Cardiac ventricle fibroblast (primary cell): ENCODE results near the gene HSFX2. TPM values are rescaled to one million over a fixed set of nuclear protein-coding genes. Genes with fewer than 3 reads are reported as not detected.

Source experiments
- total RNA-seq: library from RNA; depleted of rRNA; stranded (reverse); fragments of >200 nt; gene quantifications from 2 replicates; pipeline ENCODE4 v1.2.3, GENCODE V29; 2015

HSFX2 gene, protein sequence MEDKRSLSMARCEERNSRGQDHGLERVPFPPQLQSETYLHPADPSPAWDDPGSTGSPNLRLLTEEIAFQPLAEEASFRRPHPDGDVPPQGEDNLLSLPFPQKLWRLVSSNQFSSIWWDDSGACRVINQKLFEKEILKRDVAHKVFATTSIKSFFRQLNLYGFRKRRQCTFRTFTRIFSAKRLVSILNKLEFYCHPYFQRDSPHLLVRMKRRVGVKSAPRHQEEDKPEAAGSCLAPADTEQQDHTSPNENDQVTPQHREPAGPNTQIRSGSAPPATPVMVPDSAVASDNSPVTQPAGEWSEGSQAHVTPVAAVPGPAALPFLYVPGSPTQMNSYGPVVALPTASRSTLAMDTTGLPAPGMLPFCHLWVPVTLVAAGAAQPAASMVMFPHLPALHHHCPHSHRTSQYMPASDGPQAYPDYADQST
- 0.10 and 0.37 TPM in 2 replicates for total RNA-seq

DNA sequence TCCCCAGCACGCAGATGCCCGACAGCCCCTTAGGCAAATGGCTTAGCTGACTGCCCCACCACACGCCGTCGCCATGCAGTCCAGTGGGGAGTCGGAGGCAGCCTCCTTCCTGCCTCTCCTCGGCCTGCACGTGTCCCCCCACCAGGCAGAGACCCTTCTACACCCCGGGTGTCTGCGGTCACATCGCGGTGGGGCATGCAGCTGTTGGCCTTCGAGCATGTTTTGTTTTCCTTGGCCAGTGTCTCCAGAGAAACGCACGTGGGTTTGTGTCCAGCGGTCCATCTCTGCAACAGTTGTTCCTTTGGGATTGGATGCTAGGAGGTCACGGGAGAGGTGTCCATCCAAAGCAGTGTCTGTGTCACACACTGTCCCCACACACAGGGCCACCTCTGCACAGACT, at the start of gene HSFX2:
TSS of gene HSFX2 (minus strand) at position 101 of the 400 bp plus-strand sequence. CDS start 614 bp downstream, outside the sequence.

GRCh38 chrX:149631234-149632165, 36.4 kb upstream of the HSFX2 start, which contains the start of gene TMEM185A:
Gene TMEM185A, minus strand, starts transcription at chrX:149631792. Its CDS starts 212 bp downstream, at chrX:149631580.

GRCh38 chrX:149587359-149587758, 7.8 kb downstream of the HSFX2 start, which contains the start of gene MAGEA9B:
Gene MAGEA9B, minus strand, starts transcription at chrX:149587459. Its CDS starts 4,280 bp downstream, at chrX:149583179.

DNA sequence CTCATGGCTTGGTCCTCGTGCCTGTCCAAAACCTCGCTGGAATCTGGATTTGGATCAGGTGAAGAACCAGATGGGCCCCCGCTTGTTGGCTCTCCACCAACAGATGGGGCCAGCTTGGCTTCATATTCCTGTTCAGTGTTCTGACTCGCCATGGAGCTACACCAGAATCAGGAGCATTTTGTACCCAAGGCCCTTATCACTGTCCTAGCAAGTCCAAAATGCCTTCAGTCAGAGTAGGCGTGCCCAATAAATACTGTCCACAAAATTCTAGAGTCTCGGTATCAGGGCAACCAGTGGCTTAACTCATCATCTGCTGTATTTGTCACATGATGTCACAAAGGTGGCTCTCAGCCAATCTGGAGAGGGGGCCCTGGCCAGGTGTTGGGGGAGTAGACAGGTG, 45.4 kb downstream of the HSFX2 start, which contains the start of gene HSFX3:
TSS of gene HSFX3 (minus strand) at position 224 of the 400 bp plus-strand sequence. CDS start at position 152, 72 bp downstream.

Other genes with a start within 250 kb of the HSFX2 start
- 22.1 and 27.7 TPM in 2 replicates for gene IDS, start 90.0 kb downstream of the HSFX2 start, total RNA-seq
- 6.2 and 11.9 TPM in 2 replicates for gene EOLA1, start 54.3 kb downstream of the HSFX2 start, total RNA-seq
- not detected in 2 replicates for gene HSFX3, start 45.4 kb downstream of the HSFX2 start, total RNA-seq
- not detected in 2 replicates for gene MAGEA9B, start 7.9 kb downstream of the HSFX2 start, total RNA-seq
- 10.1 and 17.2 TPM in 2 replicates for gene TMEM185A, start 36.5 kb upstream of the HSFX2 start, total RNA-seq
- gene MAGEA11, start 116.7 kb upstream of the HSFX2 start, total RNA-seq = not detected in 2 replicates
- gene HSFX1, start 178.8 kb upstream of the HSFX2 start, total RNA-seq = 0.24 and 0.56 TPM in 2 replicates
- gene MAGEA9, start 186.6 kb upstream of the HSFX2 start, total RNA-seq = not detected in 2 replicates